OCI-LY7 (cell line): Measurements from ENCODE around the gene IRS1. TPM values are rescaled to one million over a fixed set of nuclear protein-coding genes. Genes with fewer than 3 reads are reported as not detected.

Source experiments
- BruUV-seq: library from RNA; stranded (reverse); fragments of 400-500 nt; replicated peaks from 2 replicates; lab custom pipeline; 2021; lab: Mats Ljungman, UMichigan
- CTCF ChIA-PET: fragments of 300-600 bp; sonication (Branson Sonifier 250); formaldehyde crosslinking; loops from one replicate; lab custom pipeline; 2022; ENCODE audit warnings: antibody characterized with exemption; ENCODE audit not compliant: unreplicated experiment; lab: Charles Lee
- POLR2A ChIA-PET: fragments of 300-600 bp; sonication (Branson Sonifier 250); formaldehyde crosslinking; loops from one replicate; lab custom pipeline; 2022; ENCODE audit warnings: antibody characterized with exemption; lab: Charles Lee
- DNase-seq: peaks from one replicate; pipeline ENCODE4 v3.0.0-alpha.2; 2015; ENCODE audit warnings: low spot score
- H2AFZ ChIP-seq: fragments of 200-600 bp; sonication (generic), shearing (Covaris generic); 2 replicates; pipeline ENCODE4 v1.6.1; 2014; ENCODE audit warnings: mild to moderate bottlenecking, antibody characterized with exemption, low read length, moderate library complexity
- H3K27ac ChIP-seq: fragments of 200-600 bp; sonication (generic); 2 replicates; pipeline ENCODE4 v1.5.1; 2014; ENCODE audit warnings: mixed run types, low read depth, mild to moderate bottlenecking, moderate library complexity, low read length, inconsistent platforms; ENCODE audit not compliant: poor library complexity, severe bottlenecking
- H3K36me3 ChIP-seq: fragments of 200-600 bp; sonication (generic); 2 replicates; pipeline ENCODE4 v1.6.1; 2014; ENCODE audit warnings: mild to moderate bottlenecking, antibody characterized with exemption, low read length, moderate library complexity, mixed read lengths; ENCODE audit not compliant: insufficient read depth
- H3K4me1 ChIP-seq: fragments of 200-600 bp; sonication (generic); 2 replicates; pipeline ENCODE4 v1.5.1; 2014; ENCODE audit warnings: mild to moderate bottlenecking, low read length; ENCODE audit not compliant: insufficient read depth, poor library complexity, severe bottlenecking
- H3K4me2 ChIP-seq: fragments of 200-600 bp; sonication (generic); 2 replicates; pipeline ENCODE4 v1.6.1; 2014; ENCODE audit warnings: mild to moderate bottlenecking, low read length
- H3K4me3 ChIP-seq: fragments of 200-600 bp; sonication (generic); 2 replicates; pipeline ENCODE4 v1.5.1; 2014; ENCODE audit warnings: mild to moderate bottlenecking, low read depth, low read length; ENCODE audit not compliant: poor library complexity, severe bottlenecking
- H3K79me2 ChIP-seq: fragments of 200-600 bp; sonication (generic); 2 replicates; pipeline ENCODE4 v1.6.1; 2016; ENCODE audit warnings: low read depth, mild to moderate bottlenecking, low read length, moderate library complexity, mixed read lengths; ENCODE audit not compliant: insufficient read depth
- H3K9me2 ChIP-seq: fragments of 200-600 bp; sonication (generic); 2 replicates; pipeline ENCODE4 v1.6.1; 2016; ENCODE audit warnings: mild to moderate bottlenecking, low read length, mixed read lengths; ENCODE audit not compliant: insufficient read depth
- H3K9me3 ChIP-seq: fragments of 200-600 bp; sonication (generic); 2 replicates; pipeline ENCODE4 v1.6.1; 2014; ENCODE audit warnings: mild to moderate bottlenecking, mixed run types, low read length, mixed read lengths
- H4K20me1 ChIP-seq: fragments of 200-600 bp; sonication (generic); 2 replicates; pipeline ENCODE4 v1.6.1; 2014; ENCODE audit warnings: mild to moderate bottlenecking, antibody characterized with exemption, low read length, moderate library complexity, mixed read lengths; ENCODE audit not compliant: insufficient read depth
- EZH2phosphoT487 ChIP-seq: fragments of 200-600 bp; sonication (generic); IDR thresholded peaks from 2 replicates; pipeline ENCODE4 v1.6.1; 2018; ENCODE audit warnings: low read depth, borderline replicate concordance, mild to moderate bottlenecking, mixed run types, antibody characterized with exemption, low read length, moderate library complexity, mixed read lengths
- intact Hi-C: fragments of 100-400 bp; cut with micrococcal nuclease; formaldehyde crosslinking; loops from one replicate; pipeline ENCODE4 v1.10.0; 2022; ENCODE audit not compliant: unreplicated experiment
- total RNA-seq, 2 experiments: library from RNA; depleted of rRNA in 1 of 2; stranded (reverse); fragments of >200 nt in 1 of 2; shearing (Covaris generic) in 1 of 2; gene quantifications; 2 replicates each; pipeline ENCODE4 v1.2.3, GENCODE V29; 2014 to 2022
- TF ChIP-seq, protein P1 (sequence below): fragments of 200-600 bp; sonication (generic); conservative IDR thresholded peaks from 2 replicates; pipeline ENCODE4 v1.5.1; 2014; ENCODE audit warnings: mild to moderate bottlenecking, antibody characterized with exemption, low read length, moderate library complexity, mixed read lengths

Gene IRS1
- total RNA-seq, 2 experiments from 2014 or later: 18.1 to 23.5 TPM

DNA sequence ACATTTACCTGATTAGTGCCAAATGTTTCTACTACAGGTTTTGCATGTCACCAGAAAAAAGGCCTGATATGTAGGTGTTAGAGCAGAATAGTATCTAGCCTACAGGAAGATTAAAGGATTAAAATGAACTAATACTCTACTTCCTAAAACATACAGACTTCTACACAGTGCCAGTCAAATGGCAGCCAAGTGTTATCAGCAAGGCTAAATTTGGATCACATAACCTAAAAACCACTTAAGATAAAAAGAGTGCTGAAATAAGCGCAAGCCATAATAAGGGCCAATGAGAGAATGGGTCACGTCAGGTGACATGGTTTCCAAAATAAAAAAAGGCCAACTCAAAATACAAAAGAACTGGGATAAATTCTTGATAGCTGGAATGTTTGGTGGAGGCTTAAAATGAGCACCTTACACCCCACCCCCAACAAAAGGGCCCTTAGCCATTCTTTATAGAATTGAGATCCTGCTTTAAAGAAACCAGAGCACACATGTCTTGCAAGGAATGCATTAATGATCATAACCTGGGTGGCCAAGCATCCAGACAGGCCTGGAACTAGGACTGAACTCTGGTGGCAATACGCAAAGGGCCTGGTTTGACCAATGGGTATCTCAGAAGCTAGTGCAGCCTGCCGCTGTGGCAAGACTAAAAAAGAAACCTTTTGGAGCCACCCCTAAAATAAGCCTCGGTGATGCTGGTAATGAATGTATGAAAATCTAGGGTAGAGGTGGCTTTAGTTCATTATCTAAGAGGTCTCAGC, 32.4 kb downstream of the IRS1 start:
- ChIA-PET CTCF (no interaction called here), POLR2A (interaction anchor here (0.7 kb wide), 1 partner anchor 20 kb away, joined by 4 read pairs; no protein-coding TSS in a partner anchor)
- 0 out of 2 replicates have a peak, but pooled peaks cover 5% of the 10 kb centered on the region for H3K9me3 ChIP-seq
- H3K9me2 ChIP-seq: no peaks in the 10 kb centered on the region
- TF ChIP-seq, protein P1, sequence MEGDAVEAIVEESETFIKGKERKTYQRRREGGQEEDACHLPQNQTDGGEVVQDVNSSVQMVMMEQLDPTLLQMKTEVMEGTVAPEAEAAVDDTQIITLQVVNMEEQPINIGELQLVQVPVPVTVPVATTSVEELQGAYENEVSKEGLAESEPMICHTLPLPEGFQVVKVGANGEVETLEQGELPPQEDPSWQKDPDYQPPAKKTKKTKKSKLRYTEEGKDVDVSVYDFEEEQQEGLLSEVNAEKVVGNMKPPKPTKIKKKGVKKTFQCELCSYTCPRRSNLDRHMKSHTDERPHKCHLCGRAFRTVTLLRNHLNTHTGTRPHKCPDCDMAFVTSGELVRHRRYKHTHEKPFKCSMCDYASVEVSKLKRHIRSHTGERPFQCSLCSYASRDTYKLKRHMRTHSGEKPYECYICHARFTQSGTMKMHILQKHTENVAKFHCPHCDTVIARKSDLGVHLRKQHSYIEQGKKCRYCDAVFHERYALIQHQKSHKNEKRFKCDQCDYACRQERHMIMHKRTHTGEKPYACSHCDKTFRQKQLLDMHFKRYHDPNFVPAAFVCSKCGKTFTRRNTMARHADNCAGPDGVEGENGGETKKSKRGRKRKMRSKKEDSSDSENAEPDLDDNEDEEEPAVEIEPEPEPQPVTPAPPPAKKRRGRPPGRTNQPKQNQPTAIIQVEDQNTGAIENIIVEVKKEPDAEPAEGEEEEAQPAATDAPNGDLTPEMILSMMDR: no peak
- no peak for TF ChIP-seq EZH2phosphoT487
- no peak overlapping the region for H2AFZ ChIP-seq
- H3K79me2 ChIP-seq: peaks cover 15% of the 10 kb centered on the region; the same call in 1 of the 2 replicates
- DNase-seq: no peak
- BruUV-seq: no TSS peak
- no peak overlapping the region for H3K27ac ChIP-seq
- intact Hi-C loops: no loop called here
- H3K4me3 ChIP-seq: no peak overlapping the region
- H3K36me3 ChIP-seq: peaks cover 34% of the 10 kb centered on the region
- no peak overlapping the region for H3K4me2 ChIP-seq
- H4K20me1 ChIP-seq: no peaks in the 10 kb centered on the region
- peaks cover 30% of the 10 kb centered on the region for H3K4me1 ChIP-seq

DNA sequence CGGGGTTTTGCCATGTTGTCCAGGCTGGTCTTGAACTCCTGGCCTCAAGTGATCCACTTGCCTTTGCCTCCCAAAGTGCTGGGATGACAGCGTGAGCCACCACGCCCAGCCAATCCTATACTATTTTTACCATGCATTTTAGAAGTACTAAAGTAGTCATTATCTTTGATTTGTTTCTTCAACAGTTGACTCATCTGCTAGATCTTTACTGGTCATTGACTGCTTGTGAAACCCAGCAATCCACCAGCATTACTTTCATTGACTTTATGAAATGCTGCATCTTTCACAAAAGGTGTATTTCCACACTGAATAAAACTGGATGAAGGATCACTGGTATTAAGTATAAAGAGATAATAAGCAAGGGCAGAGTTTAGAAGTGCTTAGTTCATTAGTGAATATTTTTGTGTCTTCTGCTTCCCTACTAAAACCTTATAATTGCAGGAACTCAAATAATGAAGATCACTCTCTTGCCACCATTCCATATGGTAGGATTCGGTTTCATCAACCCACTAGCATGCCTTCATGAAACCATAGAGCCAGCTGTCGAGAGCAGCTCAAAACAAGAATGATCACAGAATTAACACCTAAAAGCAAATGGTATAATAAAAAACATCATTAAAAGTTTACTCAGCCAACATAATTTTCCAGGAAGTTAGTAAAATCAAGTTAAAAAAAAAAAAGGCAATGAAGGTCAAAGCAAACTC, 33.1 kb downstream of the IRS1 start:
- POLR2A ChIA-PET: interaction anchor here (0.6 to 2.1 kb wide), 5 partner anchors 8 to 227 kb away, joined by 3 to 7 read pairs (median 4); no protein-coding TSS in a partner anchor
- BruUV-seq: no TSS peak
- TF ChIP-seq, protein P1: no peak
- no peak for TF ChIP-seq EZH2phosphoT487

More for the DNA sequence above, 33.1 kb downstream of the IRS1 start:
- Histone ChIP-seq H3K9me2 (no peaks in the 10 kb centered on the region), H3K4me3 (no peak overlapping the region), H3K4me2 (no peak overlapping the region), H3K9me3 (0 out of 2 replicates have a peak, but pooled peaks cover 5% of the 10 kb centered on the region), H3K79me2 (peaks cover 8% of the 10 kb centered on the region; the same call in 1 of the 2 replicates), H3K27ac (no peak overlapping the region), H3K4me1 (peaks cover 23% of the 10 kb centered on the region), H4K20me1 (no peaks in the 10 kb centered on the region), H2AFZ (no peak overlapping the region), H3K36me3 (peaks cover 34% of the 10 kb centered on the region)
- no peak for DNase-seq
- CTCF ChIA-PET: no interaction called here
- intact Hi-C loops: no loop called here
